ENCODE measurements around the gene RYR1.

RYR1 gene

GRCh38 chr19:38457690-38458405 is 24.4 kb downstream of the RYR1 start (continued):
- TF ChIP-seq INSM2 (tag by site-specific recombination; IDR thresholded peaks at IDR 0.05) (no peak), GFI1B (tag by site-specific recombination; IDR thresholded peaks at IDR 0.05) (no peak), GLI2 (tag by site-specific recombination; IDR thresholded peaks at IDR 0.05; ENCODE audit: borderline replicate concordance, low read depth) (no peak), ZFHX2 (tag by site-specific recombination; conservative IDR thresholded peaks at IDR 0.05) (0 out of 2 replicates have a peak, but pooled peaks have one; percentile 26), KLF8 (tag by site-specific recombination; IDR thresholded peaks at IDR 0.05) (no peak), ZNF223 (tag by site-specific recombination; IDR thresholded peaks at IDR 0.05) (no peak), ZNF768 (tag by site-specific recombination; IDR thresholded peaks at IDR 0.05) (no peak), ZSCAN30 (tag by site-specific recombination; IDR thresholded peaks at IDR 0.05) (no peak), ZNF311 (tag by site-specific recombination; IDR thresholded peaks at IDR 0.05; ENCODE audit: borderline replicate concordance) (peak; percentile 26; the same call in 1 of the 2 replicates), ZNF530 (tag by site-specific recombination; IDR thresholded peaks at IDR 0.05; ENCODE audit: low read depth) (no peak), ZNF704 (tag by site-specific recombination; IDR thresholded peaks at IDR 0.05) (no peak), MEIS1 (CRISPR knock-in tag; IDR thresholded peaks at IDR 0.05; ENCODE audit: borderline replicate concordance) (no peak), ZNF624 (tag by site-specific recombination; IDR thresholded peaks at IDR 0.05) (no peak), ZNF423 (tag by site-specific recombination; IDR thresholded peaks at IDR 0.05) (no peak), YY2 (tag by site-specific recombination; IDR thresholded peaks at IDR 0.05) (no peak), PBX3 (CRISPR knock-in tag; IDR thresholded peaks at IDR 0.05) (no peak), ZNF214 (tag by site-specific recombination; IDR thresholded peaks at IDR 0.05; ENCODE audit: borderline replicate concordance) (no peak), ZNF561 (tag by site-specific recombination; IDR thresholded peaks at IDR 0.05; ENCODE audit: borderline replicate concordance) (no peak), ZNF610 (tag by site-specific recombination; IDR thresholded peaks at IDR 0.05; ENCODE audit: borderline replicate concordance) (no peak), ZNF155 (tag by site-specific recombination; IDR thresholded peaks at IDR 0.05) (no peak), ZFP41 (tag by site-specific recombination; IDR thresholded peaks at IDR 0.05; ENCODE audit: borderline replicate concordance) (no peak), HOXD13 (CRISPR knock-in tag; IDR thresholded peaks at IDR 0.05; ENCODE audit: borderline replicate concordance) (no peak), ZFP3 (tag by site-specific recombination; IDR thresholded peaks at IDR 0.05; ENCODE audit: low read depth) (no peak)
- TF ChIP-seq, protein P1, sequence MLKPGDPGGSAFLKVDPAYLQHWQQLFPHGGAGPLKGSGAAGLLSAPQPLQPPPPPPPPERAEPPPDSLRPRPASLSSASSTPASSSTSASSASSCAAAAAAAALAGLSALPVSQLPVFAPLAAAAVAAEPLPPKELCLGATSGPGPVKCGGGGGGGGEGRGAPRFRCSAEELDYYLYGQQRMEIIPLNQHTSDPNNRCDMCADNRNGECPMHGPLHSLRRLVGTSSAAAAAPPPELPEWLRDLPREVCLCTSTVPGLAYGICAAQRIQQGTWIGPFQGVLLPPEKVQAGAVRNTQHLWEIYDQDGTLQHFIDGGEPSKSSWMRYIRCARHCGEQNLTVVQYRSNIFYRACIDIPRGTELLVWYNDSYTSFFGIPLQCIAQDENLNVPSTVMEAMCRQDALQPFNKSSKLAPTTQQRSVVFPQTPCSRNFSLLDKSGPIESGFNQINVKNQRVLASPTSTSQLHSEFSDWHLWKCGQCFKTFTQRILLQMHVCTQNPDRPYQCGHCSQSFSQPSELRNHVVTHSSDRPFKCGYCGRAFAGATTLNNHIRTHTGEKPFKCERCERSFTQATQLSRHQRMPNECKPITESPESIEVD (tag by site-specific recombination; IDR thresholded peaks at IDR 0.05) = no peak
- TF ChIP-seq, protein P2, sequence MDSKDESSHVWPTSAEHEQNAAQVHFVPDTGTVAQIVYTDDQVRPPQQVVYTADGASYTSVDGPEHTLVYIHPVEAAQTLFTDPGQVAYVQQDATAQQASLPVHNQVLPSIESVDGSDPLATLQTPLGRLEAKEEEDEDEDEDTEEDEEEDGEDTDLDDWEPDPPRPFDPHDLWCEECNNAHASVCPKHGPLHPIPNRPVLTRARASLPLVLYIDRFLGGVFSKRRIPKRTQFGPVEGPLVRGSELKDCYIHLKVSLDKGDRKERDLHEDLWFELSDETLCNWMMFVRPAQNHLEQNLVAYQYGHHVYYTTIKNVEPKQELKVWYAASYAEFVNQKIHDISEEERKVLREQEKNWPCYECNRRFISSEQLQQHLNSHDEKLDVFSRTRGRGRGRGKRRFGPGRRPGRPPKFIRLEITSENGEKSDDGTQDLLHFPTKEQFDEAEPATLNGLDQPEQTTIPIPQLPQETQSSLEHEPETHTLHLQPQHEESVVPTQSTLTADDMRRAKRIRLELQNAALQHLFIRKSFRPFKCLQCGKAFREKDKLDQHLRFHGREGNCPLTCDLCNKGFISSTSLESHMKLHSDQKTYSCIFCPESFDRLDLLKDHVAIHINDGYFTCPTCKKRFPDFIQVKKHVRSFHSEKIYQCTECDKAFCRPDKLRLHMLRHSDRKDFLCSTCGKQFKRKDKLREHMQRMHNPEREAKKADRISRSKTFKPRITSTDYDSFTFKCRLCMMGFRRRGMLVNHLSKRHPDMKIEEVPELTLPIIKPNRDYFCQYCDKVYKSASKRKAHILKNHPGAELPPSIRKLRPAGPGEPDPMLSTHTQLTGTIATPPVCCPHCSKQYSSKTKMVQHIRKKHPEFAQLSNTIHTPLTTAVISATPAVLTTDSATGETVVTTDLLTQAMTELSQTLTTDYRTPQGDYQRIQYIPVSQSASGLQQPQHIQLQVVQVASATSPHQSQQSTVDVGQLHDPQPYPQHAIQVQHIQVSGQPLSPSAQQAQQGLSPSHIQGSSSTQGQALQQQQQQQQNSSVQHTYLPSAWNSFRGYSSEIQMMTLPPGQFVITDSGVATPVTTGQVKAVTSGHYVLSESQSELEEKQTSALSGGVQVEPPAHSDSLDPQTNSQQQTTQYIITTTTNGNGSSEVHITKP (tag by site-specific recombination; IDR thresholded peaks at IDR 0.05) = no peak

Measured in HEK293 (cell line).